GM04503 (cell line): Measurements from ENCODE around the gene ZER1.

Experiments
- DNase-seq: peaks from one replicate; pipeline ENCODE4 v3.0.0-alpha.2; 2012; ENCODE audit warnings: low read depth

Gene ZER1

GRCh38 chr9:128735373-128735772 is 36.4 kb downstream of the ZER1 start:
- no peak for DNase-seq

- peak; percentile 21 for DNase-seq
These were observed 38.5 kb downstream of the ZER1 start for GRCh38 chr9:128733256-128733655.

DNA sequence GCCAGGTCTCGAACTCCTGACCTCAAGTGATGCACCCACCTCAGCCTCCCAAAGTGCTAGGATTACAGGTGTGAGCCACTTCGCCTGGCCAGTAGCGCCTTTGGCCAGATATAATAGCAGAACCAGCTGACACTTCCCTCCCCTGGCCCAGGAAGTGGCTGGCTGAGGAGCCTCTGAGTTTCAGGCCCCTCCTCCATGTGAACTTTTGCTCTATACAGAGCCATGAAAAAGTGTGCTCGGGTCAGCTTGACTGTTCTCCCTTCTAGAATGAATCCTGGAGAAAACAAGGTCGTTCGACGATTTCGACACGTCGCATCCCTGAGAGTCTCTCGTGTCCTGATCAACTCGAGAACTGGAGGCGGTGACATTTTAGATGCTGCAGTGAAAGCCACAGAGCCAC is 39.2 kb downstream of the ZER1 start:
- no peak for DNase-seq

GRCh38 chr9:128731691-128732090 is 40.0 kb downstream of the ZER1 start:
- DNase-seq, result no peak

GRCh38 chr9:128731093-128731492 is 40.6 kb downstream of the ZER1 start:
- no peak for DNase-seq

DNA sequence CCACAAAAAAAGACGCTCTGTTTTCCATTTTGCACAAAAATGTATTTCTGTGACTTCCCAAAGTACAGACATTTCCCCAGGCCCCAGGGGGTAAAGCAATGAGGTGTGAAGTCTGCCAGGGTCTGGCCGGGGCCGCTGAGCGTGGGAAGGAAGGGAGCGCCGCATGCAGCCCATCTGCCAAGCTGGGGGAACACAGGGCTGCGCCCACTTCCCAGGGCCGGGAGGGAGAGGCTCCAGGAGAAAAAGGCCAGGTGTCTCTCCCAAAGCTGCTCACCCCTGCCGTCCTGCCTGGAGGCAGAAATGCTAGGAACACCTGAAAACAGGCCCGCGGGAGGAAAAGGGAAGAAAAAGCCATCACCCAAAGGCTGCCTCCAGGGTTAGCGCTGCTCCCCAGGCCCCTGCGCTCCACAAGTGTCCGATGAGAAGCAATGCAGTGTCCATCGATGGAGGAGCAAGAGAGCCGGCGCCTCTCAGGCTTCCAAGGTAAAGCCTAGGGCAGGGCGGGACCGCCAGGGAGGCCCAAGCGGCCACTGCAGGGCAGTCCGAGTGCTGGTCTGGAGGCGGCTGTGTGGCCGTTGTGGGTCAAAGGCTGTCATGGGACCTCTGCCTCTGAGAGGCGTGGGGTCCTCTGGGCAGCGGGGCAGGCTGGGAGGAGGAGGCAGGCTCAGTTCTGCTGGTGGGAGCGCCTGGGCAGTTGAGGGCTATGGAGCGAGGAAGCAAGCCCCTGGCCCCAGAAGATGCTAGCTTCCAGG is 41.8 kb downstream of the ZER1 start:
- no peak for DNase-seq

DNA sequence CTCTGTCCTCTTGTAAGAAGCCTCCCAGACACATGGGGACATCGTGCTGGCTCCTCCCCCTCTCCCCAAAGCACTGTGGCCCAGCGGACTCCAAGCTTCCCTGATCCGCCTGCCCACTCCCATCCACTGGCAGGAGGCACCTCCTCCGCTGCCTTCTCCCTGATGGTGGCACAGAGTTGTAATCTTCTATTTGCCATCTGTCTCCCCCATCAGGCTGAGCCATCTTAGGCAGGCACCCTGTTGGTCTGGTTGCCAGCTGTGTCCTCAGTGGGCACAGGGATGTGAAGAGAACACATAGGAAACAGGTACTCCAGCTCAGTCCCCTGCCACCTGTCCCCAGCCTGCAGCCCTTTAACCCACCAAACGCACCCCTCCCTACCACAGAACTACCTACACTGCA is 42.4 kb downstream of the ZER1 start:
- DNase-seq, result no peak

- no peak for DNase-seq
These were observed 43.4 kb downstream of the ZER1 start for GRCh38 chr9:128728298-128728697.

DNA sequence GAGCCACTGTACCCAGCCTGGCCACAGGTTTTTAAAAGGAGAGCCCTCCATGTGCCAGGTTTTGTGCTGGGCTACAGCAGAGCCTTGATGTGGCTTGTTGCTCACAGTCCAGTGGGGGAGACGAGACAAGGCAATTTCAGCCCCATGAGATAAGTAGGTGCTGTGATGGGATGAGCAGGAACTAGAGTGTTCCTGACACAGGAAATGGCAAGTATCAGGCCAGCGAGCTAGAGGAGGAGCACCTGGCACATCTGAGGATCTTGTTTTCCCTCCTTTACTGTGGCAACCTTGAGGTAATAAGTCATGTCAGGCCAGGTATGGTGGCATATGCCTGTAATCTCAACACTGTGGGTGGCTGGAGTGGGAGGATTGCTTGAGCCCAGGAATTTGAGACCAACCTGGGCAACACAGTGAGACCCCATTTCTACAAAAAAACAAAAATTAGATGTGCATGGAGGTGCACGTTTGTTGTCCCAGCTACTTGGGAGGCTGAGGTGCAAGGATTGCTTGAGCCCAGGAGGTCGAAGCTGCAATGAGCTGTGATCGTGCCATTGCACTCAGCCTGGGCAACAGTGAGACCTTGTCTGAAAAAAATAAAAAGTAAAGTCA is 44.0 kb downstream of the ZER1 start:
- no peak for DNase-seq

DNA sequence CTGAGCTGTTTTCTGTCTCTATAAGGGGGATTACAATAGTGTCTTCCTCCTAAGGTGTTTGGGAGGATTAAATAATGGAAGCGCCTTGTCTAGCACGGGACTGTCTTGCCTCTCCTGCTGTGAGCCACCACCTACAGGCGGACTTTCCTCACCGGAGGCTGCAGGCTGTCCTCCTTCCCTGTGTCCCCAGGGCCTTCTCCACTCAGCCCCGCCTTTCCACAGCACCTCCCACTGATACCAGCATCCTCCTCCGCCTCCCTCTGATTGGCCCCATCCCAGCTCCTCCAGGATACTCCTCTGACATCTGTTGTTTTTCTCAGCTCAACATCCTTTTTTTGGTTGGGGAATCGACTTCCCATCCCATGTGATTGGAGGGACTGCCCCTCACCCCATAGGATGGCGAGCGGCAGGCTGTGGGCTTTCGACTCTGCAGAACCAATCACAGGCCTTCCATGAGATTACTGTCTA is 46.9 kb downstream of the ZER1 start:
- peak; percentile 56 for DNase-seq

DNA sequence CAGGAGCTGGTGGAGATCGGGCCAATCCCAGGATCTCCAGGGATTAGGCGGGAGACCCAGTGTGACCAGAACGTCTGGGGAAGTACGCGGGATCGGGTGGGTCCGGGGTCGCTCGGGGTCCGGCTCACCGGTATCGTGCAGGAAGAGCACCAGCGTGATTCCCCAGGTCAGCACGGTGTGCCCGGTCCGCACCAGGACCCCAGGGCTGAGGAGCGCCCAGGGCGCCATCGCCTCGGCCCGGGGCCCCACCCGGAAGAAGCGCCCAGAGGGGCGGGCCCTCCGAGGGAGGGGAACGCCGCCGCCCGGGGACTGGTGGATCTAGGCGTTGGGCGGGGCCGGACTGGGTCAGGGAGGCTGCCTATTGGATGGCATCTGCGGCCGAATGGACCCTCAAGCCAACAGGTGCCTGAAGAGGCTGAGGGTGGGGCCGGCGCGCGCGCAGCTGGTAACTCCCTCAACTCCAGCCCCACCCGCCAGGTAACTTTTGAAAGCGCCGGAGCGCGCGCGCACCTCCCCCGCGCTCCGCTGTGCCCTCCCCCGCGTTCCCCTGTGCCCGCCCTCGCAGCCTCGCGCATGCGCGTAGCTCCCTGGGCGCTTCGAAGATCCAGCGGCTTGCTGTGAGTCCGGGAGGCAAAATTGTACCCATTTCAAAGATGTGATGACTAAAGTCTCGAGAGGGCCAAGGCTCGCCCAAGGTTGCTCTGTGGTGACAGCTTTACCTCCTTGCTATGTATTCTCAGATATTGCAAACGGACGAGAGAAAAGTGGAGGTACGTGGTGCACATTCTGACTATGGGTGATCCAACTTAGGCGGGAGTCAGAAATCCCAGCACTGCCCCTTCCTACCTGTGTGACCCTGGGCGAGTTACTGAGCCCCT is 47.6 kb downstream of the ZER1 start, which contains the start of gene ZDHHC12:
TSS of gene ZDHHC12 (minus strand) at position 262 of the 878 bp plus-strand sequence. CDS start at position 228, 34 bp downstream.
- DNase-seq, result peak; percentile 51

- no peak for DNase-seq
These were observed 48.3 kb downstream of the ZER1 start for GRCh38 chr9:128723352-128723865.

GRCh38 chr9:128722380-128723351 is 49.1 kb downstream of the ZER1 start:
- DNase-seq, result no peak

DNA sequence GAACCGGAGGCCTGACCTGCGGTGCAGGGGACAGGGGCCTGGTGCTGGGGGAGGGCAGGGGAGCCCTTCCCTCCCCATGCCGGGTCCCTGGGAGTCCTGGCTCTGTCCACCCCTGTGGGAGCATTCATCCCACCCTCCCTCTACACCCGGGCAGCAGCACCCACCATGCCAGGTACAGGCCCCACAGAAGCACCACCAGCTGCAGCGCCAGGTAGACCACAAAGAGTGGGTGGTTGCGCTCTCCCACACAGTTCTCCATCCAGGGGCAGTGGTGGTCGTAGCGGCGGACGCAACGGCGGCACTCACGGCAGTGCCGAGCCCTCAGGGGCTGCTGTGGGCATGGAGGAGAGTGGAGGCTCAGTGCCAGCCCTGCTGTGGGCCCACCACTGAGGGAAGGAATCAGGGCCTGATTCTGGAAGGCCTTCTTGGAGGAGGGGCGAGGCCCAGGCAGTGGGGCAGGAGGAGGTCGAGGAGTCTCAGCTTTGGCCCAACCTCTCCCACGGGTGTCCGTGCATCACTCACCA is 50.2 kb downstream of the ZER1 start:
- DNase-seq, result no peak

GRCh38 chr9:128720841-128721486 is 50.8 kb downstream of the ZER1 start:
- DNase-seq, result no peak

GRCh38 chr9:128719919-128720605 is 51.7 kb downstream of the ZER1 start:
- DNase-seq, result no peak

GRCh38 chr9:128718475-128718874 is 53.3 kb downstream of the ZER1 start:
- DNase-seq, result no peak

GRCh38 chr9:128718047-128718446 is 53.7 kb downstream of the ZER1 start:
- no peak for DNase-seq

- DNase-seq, result no peak
These were observed 55.0 kb downstream of the ZER1 start for GRCh38 chr9:128716581-128717254.
